ENCODE measurements around the gene OR4Q2.

The OR4Q2 gene

GRCh38 chr14:20044243-20044642 lies 42.3 kb downstream of the OR4Q2 start:
- WGBS, 2 experiments (ENCODE audit: insufficient coverage in 2 of 2) = 39 to 92% methylated on average over 2 to 3 of the region's 5 CpGs
- H3K4me3 ChIP-seq (ENCODE audit: extremely low read depth, insufficient read depth, low read length, poor library complexity, severe bottlenecking) = no peak overlapping the region
- no peaks in the 10 kb centered on the region for H3K36me3 ChIP-seq (ENCODE audit: control insufficient read depth, insufficient read depth, low read length)
- H3K4me1 ChIP-seq (ENCODE audit: control insufficient read depth, insufficient read depth, low read length, poor library complexity, severe bottlenecking) = no peaks in the 10 kb centered on the region
- H3K9me3 ChIP-seq (ENCODE audit: control insufficient read depth, low read length) = peaks cover 26% of the 10 kb centered on the region
- H3K27ac ChIP-seq (ENCODE audit: low read depth, low read length, severe bottlenecking) = no peak overlapping the region

- Histone ChIP-seq H3K27ac (ENCODE audit: low read depth, low read length, severe bottlenecking) (no peak overlapping the region), H3K9me3 (ENCODE audit: control insufficient read depth, low read length) (peaks cover 42% of the 10 kb centered on the region), H3K4me3 (ENCODE audit: extremely low read depth, insufficient read depth, low read length, poor library complexity, severe bottlenecking) (no peak overlapping the region), H3K4me1 (ENCODE audit: control insufficient read depth, insufficient read depth, low read length, poor library complexity, severe bottlenecking) (no peaks in the 10 kb centered on the region), H3K36me3 (ENCODE audit: control insufficient read depth, insufficient read depth, low read length) (no peaks in the 10 kb centered on the region)
- WGBS, 2 experiments (ENCODE audit: insufficient coverage in 2 of 2) = 36 to 40% methylated on average over 1 of the region's 1 CpG
These were observed 46.2 kb downstream of the OR4Q2 start for GRCh38 chr14:20048202-20048601.
